Measurements from ENCODE around the gene ZNHIT2.
"Not testable (repeated sequence)": the region's sequence is repeated elsewhere in the genome, so short reads cannot be mapped to it uniquely, and the experiment has no call there.

Gene ZNHIT2

GRCh38 chr11:65133724-65134123 is 16.2 kb upstream of the ZNHIT2 start:
- no peak for DNase-seq

- no peak for DNase-seq
These were observed 15.6 kb upstream of the ZNHIT2 start for GRCh38 chr11:65132988-65133700.

GRCh38 chr11:65132238-65132987 is 14.9 kb upstream of the ZNHIT2 start:
- DNase-seq: no peak

GRCh38 chr11:65131895-65132237 is 14.4 kb upstream of the ZNHIT2 start:
- DNase-seq: no peak

GRCh38 chr11:65131417-65131776 is 13.9 kb upstream of the ZNHIT2 start:
- no peak for DNase-seq

- no peak for DNase-seq
These were observed 13.3 kb upstream of the ZNHIT2 start for GRCh38 chr11:65130631-65131416.

- DNase-seq: no peak
These were observed 12.3 kb upstream of the ZNHIT2 start for GRCh38 chr11:65129649-65130441.

GRCh38 chr11:65128182-65129145 is 11.0 kb upstream of the ZNHIT2 start:
- DNase-seq: no peak

GRCh38 chr11:65127473-65128181 is 10.1 kb upstream of the ZNHIT2 start:
- no peak for DNase-seq

- no peak for DNase-seq
These were observed 9.2 kb upstream of the ZNHIT2 start for GRCh38 chr11:65126624-65127274.

GRCh38 chr11:65125197-65126056 is 7.9 kb upstream of the ZNHIT2 start:
- DNase-seq: no peak

GRCh38 chr11:65124480-65125196 is 7.1 kb upstream of the ZNHIT2 start:
- no peak for DNase-seq

- peak; percentile 96 to 97 for DNase-seq
These were observed 4.6 kb upstream of the ZNHIT2 start, which contains the start of the genes FAU and MRPL49 for GRCh38 chr11:65121865-65122696. TSS of gene FAU (minus strand) at chr11:65122134. CDS start at chr11:65121813, 321 bp downstream. TSS of gene MRPL49 (plus strand) at chr11:65122321. CDS start at chr11:65122347, 26 bp downstream.

- DNase-seq: no peak
These were observed 4.0 kb upstream of the ZNHIT2 start for GRCh38 chr11:65121447-65121864.

- DNase-seq: no peak
These were observed 3.3 kb upstream of the ZNHIT2 start for GRCh38 chr11:65120831-65121230.

- no peak for DNase-seq
These were observed 2.1 kb upstream of the ZNHIT2 start for GRCh38 chr11:65119670-65119995.

- DNase-seq: not testable (repeated sequence)
These were observed 1.6 kb upstream of the ZNHIT2 start for GRCh38 chr11:65118891-65119669.
